ENCODE results near the gene ZBTB24.

GRCh38 chr6:109441069-109441816 is 41.8 kb downstream of the ZBTB24 start:
- TF ChIP-seq EP300 (IDR thresholded peaks at IDR 0.05; ENCODE audit: low read depth) (no peak), CTCF (IDR thresholded peaks at IDR 0.05) (peak in 3 of 5 experiments; percentile 15 to 49 (median 45)), POLR2A (IDR thresholded peaks at IDR 0.05) (peak; percentile 7), POLR2AphosphoS5 (IDR thresholded peaks at IDR 0.05) (no peak)

Data from transverse colon (tissue), 4 donors.